K562 (cell line): ENCODE results near the gene NTRK1. TPM values are rescaled to one million over a fixed set of nuclear protein-coding genes. Genes with fewer than 3 reads are reported as not detected.

Source experiments
- ATAC-seq: fragments of 200-7000 bp; cut with Tn5 transposase; 3 replicates; pipeline ENCODE4 v1.9.1; 2020; ENCODE audit warnings: moderate library complexity
- BruUV-seq: library from RNA; stranded (reverse); fragments of 400-500 nt; replicated peaks from 2 replicates; lab custom pipeline; 2021; lab: Mats Ljungman, UMichigan
- CTCF ChIA-PET: fragments of 300-600 bp; formaldehyde crosslinking; extraction: SDS; loops from one replicate; lab custom pipeline; 2021; ENCODE audit warnings: low intra/inter-chr PET ratio; lab: Yijun Ruan, JAX
- POLR2A ChIA-PET: fragments of 300-600, 350-650 bp; sonication (Branson Sonifier 250); formaldehyde crosslinking; extraction: SDS; loops from one replicate; lab custom pipeline; 2021; ENCODE audit warnings: antibody characterized with exemption, inconsistent platforms; lab: Yijun Ruan, JAX
- DNase-seq, 4 experiments: peaks; one replicate each; pipeline versions ENCODE4 v3.0.0 to v3.0.0-alpha.2; 2011 to 2018; ENCODE audit warnings: low spot score in 3 of 4, mixed read lengths in 3 of 4; ENCODE audit errors: extremely low read depth in 1 of 4
- FAIRE-seq: peaks from 2 replicates; lab custom pipeline; 2011; peaks lifted over from hg19 to GRCh38; lab: Jason Lieb, UNC
- H2AFZ ChIP-seq: 2 replicates; pipeline ENCODE4 v1.6.0; 2011; ENCODE audit warnings: low read depth, low read length, control low read depth, inconsistent platforms
- H3K27ac ChIP-seq: fragments of 200-600 bp; 3 replicates; pipeline ENCODE4 v1.8.0; 2011; ENCODE audit warnings: low read depth, mild to moderate bottlenecking, control low read depth, inconsistent platforms, low read length, moderate library complexity, mixed read lengths; ENCODE audit errors: extremely low read depth
- H3K27me3 ChIP-seq, 2 experiments: fragments of 300-600 bp in 1 of 2; 2 replicates in 1 of 2; 3 replicates in 1 of 2; pipeline versions ENCODE4 v1.6.0 to v1.8.0; 2011; ENCODE audit warnings: inconsistent platforms in 2 of 2, low read length in 2 of 2, mild to moderate bottlenecking in 1 of 2, mixed read lengths in 1 of 2, moderate library complexity in 1 of 2; ENCODE audit not compliant: control insufficient read depth in 2 of 2, insufficient read depth in 2 of 2
- H3K36me3 ChIP-seq: fragments of 300-600 bp; 3 replicates; pipeline ENCODE4 v1.8.0; 2011; ENCODE audit warnings: mild to moderate bottlenecking, low read length, inconsistent platforms; ENCODE audit not compliant: control insufficient read depth, insufficient read depth
- H3K4me1 ChIP-seq, 2 experiments: fragments of 200-600 bp in 1 of 2; replicated peaks in 1 of 2; 2 replicates in 1 of 2; 3 replicates in 1 of 2; pipeline versions ENCODE4 v1.5.1 to v1.8.0; 2011; ENCODE audit warnings: inconsistent platforms in 2 of 2, low read length in 2 of 2, mild to moderate bottlenecking in 1 of 2, mixed read lengths in 1 of 2, moderate library complexity in 1 of 2; ENCODE audit not compliant: control insufficient read depth in 2 of 2, insufficient read depth in 2 of 2
- H3K4me2 ChIP-seq: 2 replicates; pipeline ENCODE4 v1.6.1; 2011; ENCODE audit warnings: low read length, control low read depth, inconsistent platforms, mixed read lengths; ENCODE audit not compliant: insufficient read depth
- H3K4me3 ChIP-seq: fragments of 200-600 bp; sonication (generic), shearing (Covaris generic); 2 replicates; pipeline ENCODE4 v1.5.1; 2016; ENCODE audit warnings: control low read depth, inconsistent platforms
- H3K79me2 ChIP-seq: fragments of 200-600 bp; 3 replicates; pipeline ENCODE4 v1.8.0; 2011; ENCODE audit warnings: low read length, inconsistent platforms; ENCODE audit not compliant: control insufficient read depth, insufficient read depth
- H3K9ac ChIP-seq, 2 experiments: 2 replicates each; pipeline versions ENCODE4 v1.6.0 to v1.6.1; 2011; ENCODE audit warnings: low read depth in 2 of 2, low read length in 2 of 2, control low read depth in 1 of 2, inconsistent platforms in 1 of 2, mild to moderate bottlenecking in 1 of 2, mixed read lengths in 1 of 2; ENCODE audit not compliant: insufficient read depth in 1 of 2
- H3K9me1 ChIP-seq: one replicate; pipeline ENCODE4 v1.6.0; 2011; ENCODE audit warnings: inconsistent platforms, mild to moderate bottlenecking, low read length, moderate library complexity; ENCODE audit not compliant: control insufficient read depth, insufficient read depth
- H3K9me3 ChIP-seq: replicated peaks from 2 replicates; pipeline ENCODE4 v1.5.1; 2011; ENCODE audit warnings: low read depth, low read length, inconsistent platforms; ENCODE audit not compliant: control insufficient read depth, insufficient read depth
- H4K20me1 ChIP-seq: replicated peaks from 2 replicates; pipeline ENCODE4 v1.6.1; 2011; ENCODE audit warnings: low read length, inconsistent platforms, mixed read lengths; ENCODE audit not compliant: control insufficient read depth, insufficient read depth
- DNMT1 ChIP-seq: fragments of 450-650 bp; IDR thresholded peaks from 2 replicates; pipeline ENCODE4 v1.6.1; 2016; ENCODE audit warnings: antibody characterized with exemption, mild to moderate bottlenecking
- MBD2 ChIP-seq: sonication (generic); IDR thresholded peaks from 2 replicates; pipeline ENCODE4 v1.6.1; 2016; ENCODE audit warnings: low read depth, borderline replicate concordance
- MEIS2 ChIP-seq: fragments of 450-650 bp; IDR thresholded peaks from 2 replicates; pipeline ENCODE4 v1.6.1; 2014; ENCODE audit warnings: mild to moderate bottlenecking; ENCODE audit not compliant: partially characterized antibody
- NFE2L1 ChIP-seq: fragments of 450-650 bp; IDR thresholded peaks from 2 replicates; pipeline ENCODE4 v1.6.1; 2016; ENCODE audit warnings: missing genetic modification characterization, low read depth, mild to moderate bottlenecking, missing compliant biosample characterization, moderate library complexity, borderline replicate concordance
- NRF1 ChIP-seq, 2 experiments: fragments of 450-650 bp; IDR thresholded peaks in 1 of 2; conservative IDR thresholded peaks in 1 of 2; 2 replicates each; pipeline ENCODE4 v1.6.1; 2014; ENCODE audit warnings: mild to moderate bottlenecking in 2 of 2
- RBM25 ChIP-seq: fragments of 200-400 bp; formaldehyde crosslinking; IDR thresholded peaks from 2 replicates; pipeline ENCODE4 v1.6.1; 2018; ENCODE audit warnings: low read length, low read depth, moderate library complexity; ENCODE audit not compliant: severe bottlenecking
- XRCC5 ChIP-seq: fragments of 200-400 bp; formaldehyde crosslinking; IDR thresholded peaks from 2 replicates; pipeline ENCODE4 v1.6.1; 2017; ENCODE audit warnings: low read depth, mild to moderate bottlenecking, low read length
- ZBTB12 ChIP-seq: fragments of 250-450 bp; sonication (Bioruptor Pico); IDR thresholded peaks from 2 replicates; pipeline ENCODE4 v1.4.0; 2020
- WGBS: fragments of 100-300 bp; shearing (Covaris generic); methylation state at CpG from one replicate; pipeline ENCODE4 v1.1.6; 2016; ENCODE audit warnings: low coverage, mixed read lengths; ENCODE audit not compliant: insufficient coverage; ENCODE audit errors: missing lambda C conversion rate; 5-methylcytosine and 5-hydroxymethylcytosine counted together
- in situ Hi-C: fragments of 300-500 bp; cut with MboI; formaldehyde crosslinking; loops from 4 replicates; pipeline ENCODE4 v1.15.0; 2018; ENCODE audit warnings: inconsistent platforms, mixed read lengths
- intact Hi-C: fragments of 100-400 bp; cut with micrococcal nuclease; formaldehyde crosslinking; loops from 2 replicates; pipeline ENCODE4 v1.14.2; 2022
- polyA plus RNA-seq, 8 experiments: library from polyadenylated mRNA; depleted of rRNA in 4 of 8; stranded (reverse) in 5 of 8; unstranded in 3 of 8; fragments of >200 nt; fragmentation: Nextera tagmentation in 2 of 8; fragmentation: Illumina TruSeq in 1 of 8; extraction: Ambion mirVana in 2 of 8; extraction: Trizol in 1 of 8; gene quantifications; 2 replicates each; pipeline versions ENCODE4 v1.2.1 to v1.2.3, GENCODE V29; 2011 to 2014; ENCODE audit warnings: inconsistent platforms in 1 of 8, missing spikeins in 1 of 8
- total RNA-seq, 7 experiments: library from RNA; depleted of rRNA in 6 of 7; stranded (reverse); fragments of >200 nt in 6 of 7; fragmentation: Illumina TruSeq in 2 of 7; extraction: Trizol in 2 of 7; gene quantifications; 2 replicates each; pipeline versions ENCODE4 v1.2.1 to v1.2.3, GENCODE V29; 2011 to 2021; ENCODE audit warnings: low replicate concordance in 1 of 7

Gene NTRK1
- total and polyA plus RNA-seq, 9 of the 15 experiments (the other 6 are each of a cell fraction or from before 2014, with no cell fraction given), result 0.46 to 30.0 (median 7.9) TPM

- ChIA-PET POLR2A (interaction anchor here (0.6 to 2.9 kb wide), 4 partner anchors 12 to 251 kb away, joined by 3 to 10 read pairs (median 4); partner anchors contain the start of gene INSRR), CTCF (no interaction called here)
- Histone ChIP-seq H3K9me1 (no peaks in the 10 kb centered on the region), H3K4me3 (no peak overlapping the region), H3K27ac (no peak overlapping the region), H3K36me3 (no peaks in the 10 kb centered on the region), H3K4me1 (peaks cover 9 to 22% of the 10 kb centered on the region in 2 experiments; a peak in 4 of 5 replicates), H3K9me3 (no peaks in the 10 kb centered on the region), H4K20me1 (no peaks in the 10 kb centered on the region), H3K27me3 (0 out of 5 replicates have a peak, but pooled peaks cover 0 to 13% of the 10 kb centered on the region in 2 experiments), H3K4me2 (no peak overlapping the region), H2AFZ (no peak overlapping the region), H3K79me2 (no peaks in the 10 kb centered on the region), H3K9ac (no peak overlapping the region; a peak in 1 of 4 replicates)
- in situ Hi-C loops, result no loop called here
- DNase-seq, result no peak
- BruUV-seq, result no TSS peak
- FAIRE-seq, result no peak
- WGBS, result 13% methylated on average over 5 of the region's 5 CpGs
- ATAC-seq, result no peak
- intact Hi-C loops, result no loop called here
- TF ChIP-seq DNMT1 (no peak), MBD2 (no peak), RBM25 (no peak), ZBTB12 (CRISPR knock-in tag) (no peak), NFE2L1 (tag) (no peak), XRCC5 (no peak), MEIS2 (no peak), NRF1 (conservative IDR thresholded peaks at IDR 0.05 in 1 of 2, IDR thresholded peaks at IDR 0.05 in 1 of 2) (no peak)
These were observed 14.0 kb upstream of the NTRK1 start for GRCh38 chr1:156846643-156847042.
